GM12875 (cell line): ENCODE data around the gene RBBP8.

Source experiments
- H3K4me3 ChIP-seq: one replicate; pipeline ENCODE4 v1.5.1; 2011; ENCODE audit warnings: low read depth, low read length, control low read depth
- CTCF ChIP-seq: IDR thresholded peaks from 2 replicates; pipeline ENCODE4 v1.5.1; 2011; ENCODE audit warnings: low read depth, mild to moderate bottlenecking, control low read depth, inconsistent platforms, low read length, moderate library complexity, borderline replicate concordance; ENCODE audit not compliant: insufficient read depth

The RBBP8 gene

GRCh38 chr18:22961156-22961555, 28.0 kb downstream of the RBBP8 start:
- no peak overlapping the region for H3K4me3 ChIP-seq
- TF ChIP-seq CTCF, result no peak

GRCh38 chr18:22962004-22962403, 28.9 kb downstream of the RBBP8 start:
- no peak overlapping the region for H3K4me3 ChIP-seq
- no peak for TF ChIP-seq CTCF

GRCh38 chr18:22964116-22964515, 31.0 kb downstream of the RBBP8 start:
- no peak for TF ChIP-seq CTCF
- no peak overlapping the region for H3K4me3 ChIP-seq

- no peak for TF ChIP-seq CTCF
- H3K4me3 ChIP-seq, result no peak overlapping the region
Measured at GRCh38 chr18:22964722-22965121, 31.6 kb downstream of the RBBP8 start.

GRCh38 chr18:22971038-22971437, 37.9 kb downstream of the RBBP8 start:
- TF ChIP-seq CTCF, result no peak
- H3K4me3 ChIP-seq, result no peak overlapping the region

GRCh38 chr18:22974001-22974400, 40.9 kb downstream of the RBBP8 start:
- no peak overlapping the region for H3K4me3 ChIP-seq
- TF ChIP-seq CTCF, result no peak

- no peak overlapping the region for H3K4me3 ChIP-seq
- no peak for TF ChIP-seq CTCF
Measured at GRCh38 chr18:22974707-22975106, 41.6 kb downstream of the RBBP8 start.
